GM21529 (cell line): ENCODE data around the gene RBX1.
"Not testable (repeated sequence)": the region's sequence is repeated elsewhere in the genome, so short reads cannot be mapped to it uniquely, and the experiment has no call there.

ENCODE experiments used
- ATAC-seq: cut with Tn5 transposase; IDR thresholded peaks from one replicate; pipeline ENCODE4 v1.9.1; 2021; ENCODE audit not compliant: unreplicated experiment

The RBX1 gene

GRCh38 chr22:40967111-40967760 lies 16.1 kb downstream of the RBX1 start:
- ATAC-seq: no peak

GRCh38 chr22:40972587-40972986 lies 21.4 kb downstream of the RBX1 start:
- ATAC-seq: no peak

GRCh38 chr22:40973144-40973543 lies 22.0 kb downstream of the RBX1 start:
- no peak for ATAC-seq

- no peak for ATAC-seq
Measured at GRCh38 chr22:40975366-40975765, 24.2 kb downstream of the RBX1 start.

- no peak for ATAC-seq
Measured at GRCh38 chr22:40976866-40977700, 25.9 kb downstream of the RBX1 start.

- no peak for ATAC-seq
Measured at GRCh38 chr22:40979198-40979597, 28.0 kb downstream of the RBX1 start.

- no peak for ATAC-seq
Measured at GRCh38 chr22:40979871-40980270, 28.7 kb downstream of the RBX1 start.

- ATAC-seq: no peak
Measured at GRCh38 chr22:40982482-40983385, 31.6 kb downstream of the RBX1 start.

- ATAC-seq: no peak
Measured at GRCh38 chr22:40991298-40991697, 40.1 kb downstream of the RBX1 start.

GRCh38 chr22:40995821-40996220 lies 44.6 kb downstream of the RBX1 start:
- no peak for ATAC-seq

- no peak for ATAC-seq
Measured at GRCh38 chr22:40997520-40997919, 46.3 kb downstream of the RBX1 start.

- no peak for ATAC-seq
Measured at GRCh38 chr22:41000040-41000565, 48.9 kb downstream of the RBX1 start.

GRCh38 chr22:41000941-41001721 lies 50.0 kb downstream of the RBX1 start:
- no peak for ATAC-seq

- ATAC-seq: no peak
Measured at GRCh38 chr22:41001722-41002122, 50.5 kb downstream of the RBX1 start.

GRCh38 chr22:41002386-41002785 lies 51.2 kb downstream of the RBX1 start:
- ATAC-seq: not testable (repeated sequence)

- no peak for ATAC-seq
Measured at GRCh38 chr22:41003066-41003465, 51.9 kb downstream of the RBX1 start.

- ATAC-seq: no peak
Measured at GRCh38 chr22:41003976-41004375, 52.8 kb downstream of the RBX1 start.

- ATAC-seq: no peak
Measured at GRCh38 chr22:41009222-41009948, 58.2 kb downstream of the RBX1 start.

- no peak for ATAC-seq
Measured at GRCh38 chr22:41015003-41015402, 63.8 kb downstream of the RBX1 start.
